Measurements from ENCODE around the gene UBAC2. TPM values are rescaled to one million over a fixed set of nuclear protein-coding genes. Genes with fewer than 3 reads are reported as not detected.

Gene UBAC2
- polyA plus RNA-seq, 3 donors = 59.6 to 113 (median 96.7) TPM

- no peak for TF ChIP-seq CTCF (IDR thresholded peaks at IDR 0.05)
- H3K27ac Mint-ChIP-seq = peak overlapping the region; percentile 95 to 98 (median 96)
- Histone ChIP-seq H3K27ac (ENCODE audit: low read depth in 1 of 2, low read length in 2 of 2) (peak overlapping the region in 1 of 2 donors; percentile 97), H3K36me3 (replicated peaks in 1 of 2; ENCODE audit: control insufficient read depth in 1 of 2, insufficient read depth in 2 of 2, low read length in 2 of 2) (peaks cover 46 to 74% of the 10 kb centered on the region in 2 donors), H3K79me2 (ENCODE audit: insufficient read depth, low read length) (peaks cover 11% of the 10 kb centered on the region), H3K27me3 (ENCODE audit: control insufficient read depth in 2 of 2, insufficient read depth in 2 of 2, low read length in 2 of 2) (no peaks in the 10 kb centered on the region), H3K4me2 (replicated peaks; ENCODE audit: extremely low read depth, low read length, poor library complexity, severe bottlenecking) (peak overlapping the region; percentile 69), H3K9ac (ENCODE audit: insufficient read depth, low read length, poor library complexity, severe bottlenecking) (peak overlapping the region; percentile 65), H3K9me3 (replicated peaks in 1 of 2; ENCODE audit: control insufficient read depth in 1 of 2, insufficient read depth in 1 of 2, low read length in 2 of 2) (no peaks in the 10 kb centered on the region), H3K4me1 (ENCODE audit: control insufficient read depth in 1 of 2, insufficient read depth in 2 of 2, low read length in 2 of 2) (peaks cover 30 to 36% of the 10 kb centered on the region in 2 donors), H2AFZ (ENCODE audit: insufficient read depth, low read depth, low read length, poor library complexity, severe bottlenecking) (no peak overlapping the region), H3K4me3 (replicated peaks in 1 of 3; ENCODE audit: low read depth in 2 of 3, low read length in 3 of 3) (no peak overlapping the region), H4K20me1 (ENCODE audit: insufficient read depth, low read length) (no peaks in the 10 kb centered on the region)
- peaks cover 0 to 2% (median 0%) of the 10 kb centered on the region in 7 donors for H3K9me3 Mint-ChIP-seq
- intact Hi-C loops (cut with micrococcal nuclease) = loop anchor here in 1 of 2 donors (5.0 kb wide), 1 partner anchor 35 kb away; no protein-coding TSS in a partner anchor
- no peaks in the 10 kb centered on the region for H3K27me3 Mint-ChIP-seq (ENCODE audit: low read depth in 3 of 3)
- 90% methylated on average over 2 of the region's 8 CpGs for WGBS (ENCODE audit: insufficient coverage)
- H3K36me3 Mint-ChIP-seq = peaks cover 80 to 85% of the 10 kb centered on the region in 2 donors
- H3K4me3 Mint-ChIP-seq = no peak overlapping the region
- H3K4me1 Mint-ChIP-seq = peaks cover 44% of the 10 kb centered on the region
- DNase-seq = peak in 1 of 3 donors; percentile 24
These were observed 156.5 kb downstream of the UBAC2 start for GRCh38 chr13:99357131-99357596.

GRCh38 chr13:99357941-99358340 lies 157.3 kb downstream of the UBAC2 start:
- Histone ChIP-seq H2AFZ (ENCODE audit: insufficient read depth, low read depth, low read length, poor library complexity, severe bottlenecking) (no peak overlapping the region), H3K27ac (ENCODE audit: low read depth in 1 of 2, low read length in 2 of 2) (peak overlapping the region in 1 of 2 donors; percentile 97), H3K36me3 (replicated peaks in 1 of 2; ENCODE audit: control insufficient read depth in 1 of 2, insufficient read depth in 2 of 2, low read length in 2 of 2) (peaks cover 42 to 74% of the 10 kb centered on the region in 2 donors), H3K4me2 (replicated peaks; ENCODE audit: extremely low read depth, low read length, poor library complexity, severe bottlenecking) (no peak overlapping the region), H3K4me1 (ENCODE audit: control insufficient read depth in 1 of 2, insufficient read depth in 2 of 2, low read length in 2 of 2) (peaks cover 30 to 36% of the 10 kb centered on the region in 2 donors), H4K20me1 (ENCODE audit: insufficient read depth, low read length) (no peaks in the 10 kb centered on the region), H3K79me2 (ENCODE audit: insufficient read depth, low read length) (peaks cover 13% of the 10 kb centered on the region), H3K27me3 (ENCODE audit: control insufficient read depth in 2 of 2, insufficient read depth in 2 of 2, low read length in 2 of 2) (no peaks in the 10 kb centered on the region), H3K9me3 (replicated peaks in 1 of 2; ENCODE audit: control insufficient read depth in 1 of 2, insufficient read depth in 1 of 2, low read length in 2 of 2) (no peaks in the 10 kb centered on the region), H3K4me3 (replicated peaks in 1 of 3; ENCODE audit: low read depth in 2 of 3, low read length in 3 of 3) (no peak overlapping the region), H3K9ac (ENCODE audit: insufficient read depth, low read length, poor library complexity, severe bottlenecking) (no peak overlapping the region)
- DNase-seq = no peak
- H3K9me3 Mint-ChIP-seq = peaks cover 0 to 2% (median 0%) of the 10 kb centered on the region in 7 donors
- peaks cover 78 to 79% of the 10 kb centered on the region in 2 donors for H3K36me3 Mint-ChIP-seq
- no peaks in the 10 kb centered on the region for H3K27me3 Mint-ChIP-seq (ENCODE audit: low read depth in 3 of 3)
- H3K4me1 Mint-ChIP-seq = peaks cover 44% of the 10 kb centered on the region
- WGBS (ENCODE audit: insufficient coverage) = 98% methylated on average over 4 of the region's 6 CpGs
- no peak overlapping the region for H3K4me3 Mint-ChIP-seq
- no peak for TF ChIP-seq CTCF (IDR thresholded peaks at IDR 0.05)
- peak overlapping the region; percentile 43 to 98 (median 86) for H3K27ac Mint-ChIP-seq
- intact Hi-C loops (cut with micrococcal nuclease) = loop anchor here in 1 of 2 donors (5.0 kb wide), 1 partner anchor 36 kb away; no protein-coding TSS in a partner anchor

All from CD14-positive monocyte (primary cell).